OCI-LY7 (cell line): ENCODE measurements around the gene AKAP13. TPM values are rescaled to one million over a fixed set of nuclear protein-coding genes. Genes with fewer than 3 reads are reported as not detected.

Source experiments
- BruUV-seq: library from RNA; stranded (reverse); fragments of 400-500 nt; replicated peaks from 2 replicates; lab custom pipeline; 2021; lab: Mats Ljungman, UMichigan
- CTCF ChIA-PET: fragments of 300-600 bp; sonication (Branson Sonifier 250); formaldehyde crosslinking; loops from one replicate; lab custom pipeline; 2022; ENCODE audit warnings: antibody characterized with exemption; ENCODE audit not compliant: unreplicated experiment; lab: Charles Lee
- POLR2A ChIA-PET: fragments of 300-600 bp; sonication (Branson Sonifier 250); formaldehyde crosslinking; loops from one replicate; lab custom pipeline; 2022; ENCODE audit warnings: antibody characterized with exemption; lab: Charles Lee
- DNase-seq: peaks from one replicate; pipeline ENCODE4 v3.0.0-alpha.2; 2015; ENCODE audit warnings: low spot score
- H2AFZ ChIP-seq: fragments of 200-600 bp; sonication (generic), shearing (Covaris generic); 2 replicates; pipeline ENCODE4 v1.6.1; 2014; ENCODE audit warnings: mild to moderate bottlenecking, antibody characterized with exemption, low read length, moderate library complexity
- H3K27ac ChIP-seq: fragments of 200-600 bp; sonication (generic); 2 replicates; pipeline ENCODE4 v1.5.1; 2014; ENCODE audit warnings: mixed run types, low read depth, mild to moderate bottlenecking, moderate library complexity, low read length, inconsistent platforms; ENCODE audit not compliant: poor library complexity, severe bottlenecking
- H3K36me3 ChIP-seq: fragments of 200-600 bp; sonication (generic); 2 replicates; pipeline ENCODE4 v1.6.1; 2014; ENCODE audit warnings: mild to moderate bottlenecking, antibody characterized with exemption, low read length, moderate library complexity, mixed read lengths; ENCODE audit not compliant: insufficient read depth
- H3K4me1 ChIP-seq: fragments of 200-600 bp; sonication (generic); 2 replicates; pipeline ENCODE4 v1.5.1; 2014; ENCODE audit warnings: mild to moderate bottlenecking, low read length; ENCODE audit not compliant: insufficient read depth, poor library complexity, severe bottlenecking
- H3K4me2 ChIP-seq: fragments of 200-600 bp; sonication (generic); 2 replicates; pipeline ENCODE4 v1.6.1; 2014; ENCODE audit warnings: mild to moderate bottlenecking, low read length
- H3K4me3 ChIP-seq: fragments of 200-600 bp; sonication (generic); 2 replicates; pipeline ENCODE4 v1.5.1; 2014; ENCODE audit warnings: mild to moderate bottlenecking, low read depth, low read length; ENCODE audit not compliant: poor library complexity, severe bottlenecking
- H3K79me2 ChIP-seq: fragments of 200-600 bp; sonication (generic); 2 replicates; pipeline ENCODE4 v1.6.1; 2016; ENCODE audit warnings: low read depth, mild to moderate bottlenecking, low read length, moderate library complexity, mixed read lengths; ENCODE audit not compliant: insufficient read depth
- H3K9me2 ChIP-seq: fragments of 200-600 bp; sonication (generic); 2 replicates; pipeline ENCODE4 v1.6.1; 2016; ENCODE audit warnings: mild to moderate bottlenecking, low read length, mixed read lengths; ENCODE audit not compliant: insufficient read depth
- H3K9me3 ChIP-seq: fragments of 200-600 bp; sonication (generic); 2 replicates; pipeline ENCODE4 v1.6.1; 2014; ENCODE audit warnings: mild to moderate bottlenecking, mixed run types, low read length, mixed read lengths
- H4K20me1 ChIP-seq: fragments of 200-600 bp; sonication (generic); 2 replicates; pipeline ENCODE4 v1.6.1; 2014; ENCODE audit warnings: mild to moderate bottlenecking, antibody characterized with exemption, low read length, moderate library complexity, mixed read lengths; ENCODE audit not compliant: insufficient read depth
- EZH2phosphoT487 ChIP-seq: fragments of 200-600 bp; sonication (generic); IDR thresholded peaks from 2 replicates; pipeline ENCODE4 v1.6.1; 2018; ENCODE audit warnings: low read depth, borderline replicate concordance, mild to moderate bottlenecking, mixed run types, antibody characterized with exemption, low read length, moderate library complexity, mixed read lengths
- intact Hi-C: fragments of 100-400 bp; cut with micrococcal nuclease; formaldehyde crosslinking; loops from one replicate; pipeline ENCODE4 v1.10.0; 2022; ENCODE audit not compliant: unreplicated experiment
- total RNA-seq, 2 experiments: library from RNA; depleted of rRNA in 1 of 2; stranded (reverse); fragments of >200 nt in 1 of 2; shearing (Covaris generic) in 1 of 2; gene quantifications; 2 replicates each; pipeline ENCODE4 v1.2.3, GENCODE V29; 2014 to 2022
- TF ChIP-seq, protein P1 (sequence below): fragments of 200-600 bp; sonication (generic); conservative IDR thresholded peaks from 2 replicates; pipeline ENCODE4 v1.5.1; 2014; ENCODE audit warnings: mild to moderate bottlenecking, antibody characterized with exemption, low read length, moderate library complexity, mixed read lengths

The AKAP13 gene
- total RNA-seq, 2 experiments from 2014 or later, result 140 to 250 TPM

DNA sequence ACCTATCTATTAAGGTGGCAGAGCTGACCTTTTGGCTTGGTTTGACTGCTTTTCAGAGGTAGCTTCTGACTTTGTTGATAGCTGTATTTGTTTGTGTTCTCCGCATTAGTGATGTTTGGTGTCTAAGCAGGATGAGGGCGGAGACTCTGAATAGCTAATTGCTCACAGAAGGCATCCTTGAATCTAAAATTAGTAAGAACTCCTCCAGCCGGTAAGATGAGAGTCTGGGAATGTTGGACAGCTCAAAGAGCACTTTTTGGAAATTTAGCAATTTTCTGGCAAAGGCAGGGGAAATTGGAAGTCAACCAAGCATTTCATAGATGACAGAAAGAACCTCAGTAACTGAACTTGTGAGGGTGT, 240.3 kb downstream of the AKAP13 start:
- H3K9me2 ChIP-seq, result no peaks in the 10 kb centered on the region
- H3K4me1 ChIP-seq, result no peaks in the 10 kb centered on the region
- no peak overlapping the region for H3K4me2 ChIP-seq
- peaks cover 44% of the 10 kb centered on the region for H3K36me3 ChIP-seq
- CTCF ChIA-PET, result no interaction called here
- intact Hi-C loops, result no loop called here
- no peak overlapping the region for H2AFZ ChIP-seq
- no peak for TF ChIP-seq EZH2phosphoT487
- TF ChIP-seq, protein P1, sequence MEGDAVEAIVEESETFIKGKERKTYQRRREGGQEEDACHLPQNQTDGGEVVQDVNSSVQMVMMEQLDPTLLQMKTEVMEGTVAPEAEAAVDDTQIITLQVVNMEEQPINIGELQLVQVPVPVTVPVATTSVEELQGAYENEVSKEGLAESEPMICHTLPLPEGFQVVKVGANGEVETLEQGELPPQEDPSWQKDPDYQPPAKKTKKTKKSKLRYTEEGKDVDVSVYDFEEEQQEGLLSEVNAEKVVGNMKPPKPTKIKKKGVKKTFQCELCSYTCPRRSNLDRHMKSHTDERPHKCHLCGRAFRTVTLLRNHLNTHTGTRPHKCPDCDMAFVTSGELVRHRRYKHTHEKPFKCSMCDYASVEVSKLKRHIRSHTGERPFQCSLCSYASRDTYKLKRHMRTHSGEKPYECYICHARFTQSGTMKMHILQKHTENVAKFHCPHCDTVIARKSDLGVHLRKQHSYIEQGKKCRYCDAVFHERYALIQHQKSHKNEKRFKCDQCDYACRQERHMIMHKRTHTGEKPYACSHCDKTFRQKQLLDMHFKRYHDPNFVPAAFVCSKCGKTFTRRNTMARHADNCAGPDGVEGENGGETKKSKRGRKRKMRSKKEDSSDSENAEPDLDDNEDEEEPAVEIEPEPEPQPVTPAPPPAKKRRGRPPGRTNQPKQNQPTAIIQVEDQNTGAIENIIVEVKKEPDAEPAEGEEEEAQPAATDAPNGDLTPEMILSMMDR, result no peak
- no peak overlapping the region for H3K27ac ChIP-seq
- 0 out of 2 replicates have a peak, but pooled peaks cover 6% of the 10 kb centered on the region for H3K79me2 ChIP-seq
- DNase-seq, result no peak
- no peaks in the 10 kb centered on the region for H3K9me3 ChIP-seq
- POLR2A ChIA-PET, result interaction anchor here (0.6 kb wide), 1 partner anchor 37 kb away, joined by 4 read pairs; no protein-coding TSS in a partner anchor
- BruUV-seq, result no TSS peak
- H4K20me1 ChIP-seq, result no peaks in the 10 kb centered on the region
- no peak overlapping the region for H3K4me3 ChIP-seq

- Histone ChIP-seq H3K4me2 (no peak overlapping the region), H4K20me1 (no peaks in the 10 kb centered on the region), H3K27ac (no peak overlapping the region), H3K36me3 (peaks cover 49% of the 10 kb centered on the region), H3K9me3 (no peaks in the 10 kb centered on the region), H3K4me3 (no peak overlapping the region), H3K79me2 (0 out of 2 replicates have a peak, but pooled peaks cover 5% of the 10 kb centered on the region), H3K9me2 (no peaks in the 10 kb centered on the region), H2AFZ (no peak overlapping the region), H3K4me1 (no peaks in the 10 kb centered on the region)
- CTCF ChIA-PET, result no interaction called here
- intact Hi-C loops, result no loop called here
- no TSS peak for BruUV-seq
- no peak for DNase-seq
- no peak for TF ChIP-seq EZH2phosphoT487
- TF ChIP-seq, protein P1, result no peak
- POLR2A ChIA-PET, result no interaction called here
Observed at GRCh38 chr15:85621094-85621493, 240.7 kb downstream of the AKAP13 start.

DNA sequence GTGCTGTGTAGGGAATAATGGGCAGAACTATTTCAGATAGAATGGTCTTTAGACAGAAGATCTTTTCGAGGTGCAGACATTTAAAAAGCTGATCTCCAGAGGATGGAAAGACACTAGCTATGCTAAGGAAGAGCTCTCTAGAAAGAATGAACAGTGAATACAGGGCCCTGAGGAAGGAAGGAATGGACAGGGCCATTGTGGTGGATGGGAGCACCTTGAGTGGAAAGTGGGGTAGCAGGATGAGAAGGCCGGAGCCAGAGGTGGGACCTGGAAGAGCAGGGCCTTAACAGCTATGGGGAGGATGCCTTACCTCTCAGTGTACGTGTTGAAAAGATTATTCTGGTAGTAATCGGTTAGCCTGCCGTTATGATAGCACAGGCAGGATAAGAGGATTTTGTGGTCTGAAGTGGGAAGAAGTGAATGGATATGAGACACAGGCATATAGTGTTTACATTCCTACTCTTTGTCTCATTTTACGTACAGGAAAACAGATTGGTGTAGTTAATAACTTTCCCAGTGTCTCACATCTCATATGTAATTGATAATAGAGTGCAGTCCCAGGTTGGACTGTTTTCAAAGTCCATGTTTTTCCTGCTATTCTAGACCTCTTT, 241.9 kb downstream of the AKAP13 start:
- ChIA-PET POLR2A (no interaction called here), CTCF (no interaction called here)
- Histone ChIP-seq H4K20me1 (no peaks in the 10 kb centered on the region), H3K4me2 (no peak overlapping the region), H3K36me3 (peaks cover 52% of the 10 kb centered on the region), H3K27ac (no peak overlapping the region), H3K4me3 (no peak overlapping the region), H3K4me1 (no peaks in the 10 kb centered on the region), H3K9me3 (no peaks in the 10 kb centered on the region), H3K9me2 (no peaks in the 10 kb centered on the region), H3K79me2 (no peaks in the 10 kb centered on the region), H2AFZ (no peak overlapping the region)
- no TSS peak for BruUV-seq
- TF ChIP-seq, protein P1, result no peak
- TF ChIP-seq EZH2phosphoT487, result no peak
- no peak for DNase-seq
- intact Hi-C loops, result no loop called here
